NCI-H345 (cell line): ENCODE measurements around the gene FRMPD4.
"Not testable (repeated sequence)": the region's sequence is repeated elsewhere in the genome, so short reads cannot be mapped to it uniquely, and the experiment has no call there.

Experiments
- DNase-seq: peaks from one replicate; lab custom pipeline; 2025; lab: John Stamatoyannopoulos, UW

The FRMPD4 gene

GRCh38 chrX:12538096-12538495 is 399.8 kb downstream of the FRMPD4 start:
- DNase-seq: not testable (repeated sequence)

- DNase-seq: not testable (repeated sequence)
Measured at GRCh38 chrX:12542251-12542650, 404.0 kb downstream of the FRMPD4 start.

GRCh38 chrX:12548341-12548740 is 410.1 kb downstream of the FRMPD4 start:
- DNase-seq: peak; percentile 7

GRCh38 chrX:12548746-12549145 is 410.5 kb downstream of the FRMPD4 start:
- no peak for DNase-seq

DNA sequence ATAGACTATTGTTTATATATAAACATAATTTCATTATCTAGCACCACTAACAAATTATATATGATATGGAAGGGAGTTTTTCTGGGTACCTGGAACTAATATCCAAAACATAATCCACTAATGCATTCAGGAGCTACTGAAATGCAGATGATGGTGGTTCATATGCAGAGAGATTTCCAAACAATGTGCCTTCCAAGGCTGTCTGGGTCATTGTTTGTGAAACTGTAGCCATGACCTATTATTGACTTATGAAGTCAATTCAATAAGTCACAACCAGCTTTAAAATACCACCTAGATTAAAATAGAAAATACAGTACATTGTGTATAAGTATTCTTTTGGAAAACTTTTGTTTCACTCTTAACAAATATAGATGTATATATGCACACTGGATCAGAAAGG is 415.9 kb downstream of the FRMPD4 start:
- DNase-seq: no peak

DNA sequence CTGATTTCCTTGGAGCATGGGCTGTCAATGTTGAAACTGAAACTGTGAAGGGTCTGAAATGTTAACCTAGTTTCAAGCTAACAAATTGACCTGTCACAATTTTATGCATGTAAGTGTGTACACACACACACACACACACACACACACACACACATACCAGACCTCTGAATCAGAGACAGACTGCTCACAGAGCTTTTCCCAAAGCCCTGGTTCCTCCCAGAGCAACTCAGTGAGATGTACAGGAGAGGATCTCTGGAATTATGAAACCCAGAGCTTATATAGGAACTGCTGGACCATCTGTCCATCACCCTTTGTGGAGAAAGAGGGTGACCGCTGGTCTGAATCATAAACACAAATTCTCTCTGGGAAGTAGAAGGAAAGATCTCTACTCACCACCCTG is 424.8 kb downstream of the FRMPD4 start:
- DNase-seq: no peak

DNA sequence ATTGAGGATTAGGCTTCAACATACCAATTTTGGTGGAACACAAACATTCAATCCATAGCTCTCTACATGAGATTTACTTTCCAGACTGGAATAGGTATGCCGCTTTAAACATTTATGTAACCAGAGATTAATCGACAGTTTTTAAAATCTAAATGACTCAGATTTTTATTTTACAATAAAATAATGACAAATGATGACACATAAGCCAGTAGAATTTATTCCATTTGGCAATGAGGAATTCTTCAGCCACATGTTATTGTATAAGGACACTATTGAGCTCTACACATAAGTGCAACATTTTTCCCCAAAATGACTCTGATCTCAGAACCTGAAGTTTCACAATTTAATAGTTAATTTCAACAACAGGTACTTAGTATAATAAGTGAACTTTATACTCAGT is 425.9 kb downstream of the FRMPD4 start:
- no peak for DNase-seq

DNA sequence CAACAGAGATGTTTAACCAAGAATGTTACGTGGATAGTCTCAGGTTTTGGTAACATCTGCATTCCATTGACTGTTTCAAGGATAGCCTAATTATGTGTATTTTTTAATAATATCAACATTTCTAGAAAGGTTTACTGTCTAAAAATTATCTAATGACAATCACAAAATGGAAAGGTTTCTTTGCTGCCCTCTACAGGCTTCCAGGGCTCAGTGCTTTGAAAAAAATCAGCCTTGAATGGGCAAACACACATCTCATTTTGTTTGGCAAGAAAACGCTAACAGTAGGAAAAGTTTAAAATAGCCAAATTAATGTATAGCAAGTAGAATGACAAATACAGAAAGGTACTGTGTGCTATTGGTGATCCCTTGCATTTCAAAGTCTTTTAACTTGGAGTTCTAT is 429.6 kb downstream of the FRMPD4 start:
- no peak for DNase-seq

GRCh38 chrX:12570859-12571501 is 432.7 kb downstream of the FRMPD4 start:
- DNase-seq: no peak

- no peak for DNase-seq
Measured at GRCh38 chrX:12579311-12579710, 441.0 kb downstream of the FRMPD4 start.

- no peak for DNase-seq
Measured at GRCh38 chrX:12580548-12580947, 442.3 kb downstream of the FRMPD4 start.

- no peak for DNase-seq
Measured at GRCh38 chrX:12581546-12581945, 443.3 kb downstream of the FRMPD4 start.

GRCh38 chrX:12582649-12583048 is 444.4 kb downstream of the FRMPD4 start:
- no peak for DNase-seq

DNA sequence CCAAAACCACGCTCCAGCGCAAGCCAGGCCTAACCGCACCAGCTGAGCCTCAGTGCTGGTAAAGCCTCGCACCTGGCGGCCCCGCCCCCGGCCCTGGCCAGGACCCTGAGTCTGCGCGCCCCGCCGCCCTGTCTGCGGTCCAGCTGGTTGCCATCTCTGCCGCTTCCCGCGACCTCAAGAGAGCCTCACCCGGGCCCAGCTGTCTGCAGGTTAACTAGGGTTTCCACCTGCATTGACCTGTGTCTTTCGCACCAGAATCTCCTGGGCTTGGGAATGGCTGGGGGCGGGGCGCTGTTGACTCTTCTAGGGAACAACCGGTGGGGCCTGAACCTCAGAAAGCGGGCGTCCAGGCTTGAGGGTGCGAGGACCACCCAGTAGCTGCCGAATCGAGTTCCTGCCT is 445.3 kb downstream of the FRMPD4 start:
- DNase-seq: no peak

GRCh38 chrX:12595720-12596119 is 457.4 kb downstream of the FRMPD4 start:
- DNase-seq: no peak

GRCh38 chrX:12610079-12610478 is 471.8 kb downstream of the FRMPD4 start:
- no peak for DNase-seq

- DNase-seq: no peak
Measured at GRCh38 chrX:12611471-12611870, 473.2 kb downstream of the FRMPD4 start.

DNA sequence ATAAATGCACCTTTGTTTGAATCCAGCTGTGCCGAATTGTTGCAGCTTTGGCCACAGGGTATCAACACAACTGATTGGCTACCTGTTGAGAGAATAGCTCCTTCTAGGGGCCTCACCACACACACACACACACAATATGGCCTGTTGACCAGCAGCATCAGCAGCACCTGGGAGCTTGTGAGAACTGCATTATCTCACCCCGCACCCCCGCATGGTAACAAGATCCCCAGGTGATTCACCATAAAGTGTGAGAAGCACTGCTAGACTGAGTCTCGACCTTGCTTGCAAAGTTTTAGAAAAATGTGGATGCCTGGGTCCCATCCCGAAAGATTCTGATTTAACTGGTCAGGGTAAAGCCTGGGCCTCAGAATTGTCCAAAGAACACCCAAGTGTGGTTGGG is 476.0 kb downstream of the FRMPD4 start:
- DNase-seq: no peak

- DNase-seq: no peak
Measured at GRCh38 chrX:12615061-12615460, 476.8 kb downstream of the FRMPD4 start.

- DNase-seq: no peak
Measured at GRCh38 chrX:12617241-12617640, 479.0 kb downstream of the FRMPD4 start.

- DNase-seq: no peak
Measured at GRCh38 chrX:12647230-12647629, 509.0 kb downstream of the FRMPD4 start.

DNA sequence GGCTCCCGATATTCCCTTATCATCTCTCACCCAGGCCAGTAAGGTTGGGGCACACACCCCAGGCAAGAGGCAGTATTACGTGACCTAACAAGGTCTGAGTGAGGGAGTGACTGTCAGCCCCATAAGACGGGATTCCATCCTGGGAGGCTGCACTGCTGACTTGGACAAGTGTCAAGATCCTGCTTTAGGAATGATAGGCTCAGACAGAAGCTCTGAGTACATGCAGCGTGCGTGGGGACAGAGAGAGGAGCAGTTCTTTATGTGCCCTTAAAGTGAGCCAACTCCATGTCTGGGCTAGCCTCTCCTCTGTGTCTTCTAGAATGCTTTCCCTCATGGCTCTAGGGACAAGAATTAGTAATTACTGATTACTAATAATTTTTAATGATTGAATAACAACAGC is 510.7 kb downstream of the FRMPD4 start:
- no peak for DNase-seq

- no peak for DNase-seq
Measured at GRCh38 chrX:12657433-12657832, 519.2 kb downstream of the FRMPD4 start.

- no peak for DNase-seq
Measured at GRCh38 chrX:12657881-12658280, 519.6 kb downstream of the FRMPD4 start.

DNA sequence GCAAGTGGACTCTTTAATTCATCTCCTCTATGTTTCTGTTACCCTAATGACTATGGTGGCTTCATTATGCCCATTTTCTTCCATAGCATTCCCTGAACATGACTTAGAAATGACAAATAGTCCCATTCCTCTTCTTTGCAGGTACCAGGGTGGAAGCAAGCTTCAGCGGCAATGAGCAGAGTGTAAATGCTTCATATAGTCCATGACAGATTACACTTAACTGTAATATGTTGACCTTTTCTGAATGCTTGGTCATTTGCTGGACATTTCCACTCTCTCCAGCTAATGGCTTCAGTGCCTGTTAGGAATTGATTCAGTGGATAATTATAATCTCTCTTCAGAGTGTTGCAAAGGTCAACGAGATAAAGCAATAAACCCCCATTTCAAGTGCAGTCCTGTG is 523.2 kb downstream of the FRMPD4 start:
- DNase-seq: no peak
